Suprapubic skin (tissue), 4 donors: ENCODE measurements around the gene ERCC6L2. TPM values are rescaled to one million over a fixed set of nuclear protein-coding genes. Genes with fewer than 3 reads are reported as not detected.

Experiments used
- DNase-seq, 2 donors: peaks; one replicate each; pipeline ENCODE4 v3.0.0-alpha.2; 2019; ENCODE audit warnings: low spot score in 2 of 2
- H3K27ac ChIP-seq: fragments of 200-600 bp; sonication (generic); one replicate; pipeline ENCODE4 v1.5.1; 2019
- H3K27me3 ChIP-seq: fragments of 200-600 bp; sonication (generic); one replicate; pipeline ENCODE4 v1.5.1; 2019
- H3K36me3 ChIP-seq: fragments of 200-600 bp; sonication (generic); one replicate; pipeline ENCODE4 v1.5.1; 2019
- H3K4me1 ChIP-seq: fragments of 200-600 bp; sonication (generic); one replicate; pipeline ENCODE4 v1.5.1; 2019
- H3K4me3 ChIP-seq: fragments of 200-600 bp; sonication (generic); one replicate; pipeline ENCODE4 v1.5.1; 2019; ENCODE audit warnings: mild to moderate bottlenecking
- H3K9me3 ChIP-seq: fragments of 200-600 bp; sonication (generic); one replicate; pipeline ENCODE4 v1.5.1; 2019
- CTCF ChIP-seq, 2 donors: fragments of 200-600 bp in 1 of 2; fragments of 450-650 bp in 1 of 2; sonication (generic) in 1 of 2; IDR thresholded peaks; one replicate each; pipeline ENCODE4 v1.5.1; 2016 to 2019; ENCODE audit warnings: antibody characterized with exemption in 2 of 2, mild to moderate bottlenecking in 1 of 2, moderate library complexity in 1 of 2
- EP300 ChIP-seq: sonication (generic); formaldehyde crosslinking; IDR thresholded peaks from one replicate; pipeline ENCODE4 v1.6.1; 2017; ENCODE audit warnings: antibody characterized with exemption
- POLR2A ChIP-seq, 2 donors: fragments of 450-650 bp; IDR thresholded peaks; one replicate each; pipeline ENCODE4 v1.6.1; 2017; ENCODE audit warnings: antibody characterized with exemption in 2 of 2, mild to moderate bottlenecking in 2 of 2, moderate library complexity in 2 of 2
- POLR2AphosphoS5 ChIP-seq, 3 donors: sonication (generic); formaldehyde crosslinking; IDR thresholded peaks; one replicate each; pipeline ENCODE4 v1.6.1; 2017; ENCODE audit warnings: antibody characterized with exemption in 3 of 3
- WGBS: methylation state at CpG from one replicate; pipeline ENCODE4 v1.1.5; 2018; 5-methylcytosine and 5-hydroxymethylcytosine counted together
- total RNA-seq, 4 donors: library from RNA; depleted of rRNA; stranded (reverse); fragments of >200 nt; gene quantifications; one replicate each; pipeline ENCODE4 v1.1.0, GENCODE V29; 2016

ERCC6L2 gene
- total RNA-seq, 4 donors from 2014 or later, result 43.1 to 70.3 (median 47.0) TPM

GRCh38 chr9:95974389-95974788 is 98.9 kb downstream of the ERCC6L2 start:
- no peak for TF ChIP-seq POLR2AphosphoS5 (IDR thresholded peaks at IDR 0.05)
- no peak for TF ChIP-seq POLR2A (IDR thresholded peaks at IDR 0.05)
- TF ChIP-seq CTCF (IDR thresholded peaks at IDR 0.05), result no peak
- TF ChIP-seq EP300, result no peak
- Histone ChIP-seq H3K27me3 (no peaks in the 10 kb centered on the region), H3K9me3 (no peaks in the 10 kb centered on the region), H3K27ac (no peak overlapping the region), H3K4me3 (no peak overlapping the region), H3K36me3 (peaks cover 41% of the 10 kb centered on the region), H3K4me1 (no peaks in the 10 kb centered on the region)
- 91% methylated on average over 1 of the region's 1 CpG for WGBS
- DNase-seq, result no peak

- H3K4me1 ChIP-seq, result no peaks in the 10 kb centered on the region
- no peak for TF ChIP-seq CTCF (IDR thresholded peaks at IDR 0.05)
- TF ChIP-seq POLR2A (IDR thresholded peaks at IDR 0.05), result no peak
- no peak for TF ChIP-seq EP300
- no peak for TF ChIP-seq POLR2AphosphoS5 (IDR thresholded peaks at IDR 0.05)
- no peak overlapping the region for H3K4me3 ChIP-seq
- H3K36me3 ChIP-seq, result peaks cover 30% of the 10 kb centered on the region
- H3K27me3 ChIP-seq, result no peaks in the 10 kb centered on the region
- H3K27ac ChIP-seq, result no peak overlapping the region
- DNase-seq, result no peak
- H3K9me3 ChIP-seq, result no peaks in the 10 kb centered on the region
- 91% methylated on average over 1 of the region's 1 CpG for WGBS
Measured at GRCh38 chr9:95977371-95977770, 101.9 kb downstream of the ERCC6L2 start.

GRCh38 chr9:95978106-95978505 is 102.6 kb downstream of the ERCC6L2 start:
- no peak overlapping the region for H3K4me3 ChIP-seq
- H3K4me1 ChIP-seq, result no peaks in the 10 kb centered on the region
- DNase-seq, result no peak
- no peaks in the 10 kb centered on the region for H3K9me3 ChIP-seq
- H3K36me3 ChIP-seq, result peaks cover 23% of the 10 kb centered on the region
- TF ChIP-seq POLR2AphosphoS5 (IDR thresholded peaks at IDR 0.05), result no peak
- no peak for TF ChIP-seq CTCF (IDR thresholded peaks at IDR 0.05)
- TF ChIP-seq EP300, result no peak
- TF ChIP-seq POLR2A (IDR thresholded peaks at IDR 0.05), result no peak
- H3K27me3 ChIP-seq, result no peaks in the 10 kb centered on the region
- H3K27ac ChIP-seq, result no peak overlapping the region
- WGBS, result 90% methylated on average over 4 of the region's 4 CpGs

GRCh38 chr9:95979446-95979845 is 104.0 kb downstream of the ERCC6L2 start:
- H3K36me3 ChIP-seq, result peaks cover 23% of the 10 kb centered on the region
- DNase-seq, result no peak
- H3K4me1 ChIP-seq, result no peaks in the 10 kb centered on the region
- no peaks in the 10 kb centered on the region for H3K27me3 ChIP-seq
- H3K27ac ChIP-seq, result no peak overlapping the region
- TF ChIP-seq POLR2A (IDR thresholded peaks at IDR 0.05) (no peak), POLR2AphosphoS5 (IDR thresholded peaks at IDR 0.05) (no peak), EP300 (no peak), CTCF (IDR thresholded peaks at IDR 0.05) (no peak)
- H3K4me3 ChIP-seq, result no peak overlapping the region
- no peaks in the 10 kb centered on the region for H3K9me3 ChIP-seq
- WGBS, result 84% methylated on average over 4 of the region's 4 CpGs

- Histone ChIP-seq H3K4me3 (no peak overlapping the region), H3K27ac (no peak overlapping the region), H3K9me3 (no peaks in the 10 kb centered on the region), H3K4me1 (no peaks in the 10 kb centered on the region), H3K27me3 (no peaks in the 10 kb centered on the region), H3K36me3 (peaks cover 29% of the 10 kb centered on the region)
- WGBS, result 79% methylated on average over 8 of the region's 8 CpGs
- no peak for TF ChIP-seq EP300
- no peak for DNase-seq
Measured at GRCh38 chr9:95980262-95981125, 105.0 kb downstream of the ERCC6L2 start.
